EL (cell line): ENCODE data around the gene MTIF3.
A peak's percentile ranks its signal among the peaks of the same experiment; 100 is the strongest.
"Not testable (repeated sequence)": the region's sequence is repeated elsewhere in the genome, so short reads cannot be mapped to it uniquely, and the experiment has no call there.

Experiments used
- DNase-seq: peaks from one replicate; pipeline ENCODE4 v3.0.0-alpha.2; 2016

The MTIF3 gene

GRCh38 chr13:27408074-27408473, 42.3 kb downstream of the MTIF3 start:
- no peak for DNase-seq

GRCh38 chr13:27406178-27406939, 44.0 kb downstream of the MTIF3 start:
- DNase-seq = peak; percentile 44

- DNase-seq = no peak
Measured at GRCh38 chr13:27405546-27406134, 44.7 kb downstream of the MTIF3 start.

GRCh38 chr13:27404680-27405079, 45.7 kb downstream of the MTIF3 start:
- no peak for DNase-seq

GRCh38 chr13:27403727-27404385, 46.5 kb downstream of the MTIF3 start:
- no peak for DNase-seq

- peak; percentile 85 for DNase-seq
Measured at GRCh38 chr13:27403203-27403678, 47.1 kb downstream of the MTIF3 start.

GRCh38 chr13:27401210-27401609, 49.2 kb downstream of the MTIF3 start:
- DNase-seq = peak; percentile 12

GRCh38 chr13:27400405-27400804, 50.0 kb downstream of the MTIF3 start:
- not testable (repeated sequence) for DNase-seq

- no peak for DNase-seq
Measured at GRCh38 chr13:27398360-27398759, 52.0 kb downstream of the MTIF3 start.

- DNase-seq = no peak
Measured at GRCh38 chr13:27396252-27396846, 54.0 kb downstream of the MTIF3 start.

GRCh38 chr13:27395007-27395510, 55.3 kb downstream of the MTIF3 start:
- no peak for DNase-seq

GRCh38 chr13:27393101-27393500, 57.3 kb downstream of the MTIF3 start:
- DNase-seq = no peak

- no peak for DNase-seq
Measured at GRCh38 chr13:27391471-27391870, 58.9 kb downstream of the MTIF3 start.

- DNase-seq = no peak
Measured at GRCh38 chr13:27389891-27390290, 60.5 kb downstream of the MTIF3 start.

GRCh38 chr13:27388241-27388640, 62.1 kb downstream of the MTIF3 start:
- DNase-seq = no peak
